ENCODE results near the gene GIMAP8.

GIMAP8 gene

GRCh38 chr7:150524018-150524417 lies 73.6 kb downstream of the GIMAP8 start:
- DNase-seq (ENCODE audit: low read depth), result no peak
- H3K4me3 ChIP-seq (ENCODE audit: control insufficient read depth, low read depth, low read length), result no peak overlapping the region
- TF ChIP-seq CTCF (conservative IDR thresholded peaks at IDR 0.05; ENCODE audit: control insufficient read depth, insufficient read depth, low read depth, low read length), result no peak
